Measurements from ENCODE around the gene BTBD18.

BTBD18 gene

DNA sequence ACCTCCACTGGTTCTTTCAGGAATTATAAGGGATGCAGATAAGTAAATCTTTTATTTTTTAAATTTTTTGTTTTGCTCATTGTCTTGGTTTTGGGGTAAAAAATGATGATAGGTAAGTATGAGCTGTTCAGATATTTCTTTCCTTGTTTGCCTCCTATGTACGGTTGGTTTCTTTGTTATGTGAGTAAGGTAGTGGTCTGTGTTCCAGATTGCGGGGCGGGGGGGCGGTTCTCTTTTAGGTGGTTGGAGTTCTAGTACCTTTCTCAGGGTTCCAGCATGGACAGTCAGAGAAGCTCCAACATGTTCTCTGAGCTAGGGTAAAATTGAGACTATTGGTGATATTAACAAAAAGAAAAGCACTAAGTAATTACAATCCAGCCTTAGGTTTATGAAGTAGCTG lies 12.4 kb upstream of the BTBD18 start:
- H3K4me3 ChIP-seq (ENCODE audit: low read depth, low read length): peak overlapping the region; percentile 77
- TF ChIP-seq, protein P1, sequence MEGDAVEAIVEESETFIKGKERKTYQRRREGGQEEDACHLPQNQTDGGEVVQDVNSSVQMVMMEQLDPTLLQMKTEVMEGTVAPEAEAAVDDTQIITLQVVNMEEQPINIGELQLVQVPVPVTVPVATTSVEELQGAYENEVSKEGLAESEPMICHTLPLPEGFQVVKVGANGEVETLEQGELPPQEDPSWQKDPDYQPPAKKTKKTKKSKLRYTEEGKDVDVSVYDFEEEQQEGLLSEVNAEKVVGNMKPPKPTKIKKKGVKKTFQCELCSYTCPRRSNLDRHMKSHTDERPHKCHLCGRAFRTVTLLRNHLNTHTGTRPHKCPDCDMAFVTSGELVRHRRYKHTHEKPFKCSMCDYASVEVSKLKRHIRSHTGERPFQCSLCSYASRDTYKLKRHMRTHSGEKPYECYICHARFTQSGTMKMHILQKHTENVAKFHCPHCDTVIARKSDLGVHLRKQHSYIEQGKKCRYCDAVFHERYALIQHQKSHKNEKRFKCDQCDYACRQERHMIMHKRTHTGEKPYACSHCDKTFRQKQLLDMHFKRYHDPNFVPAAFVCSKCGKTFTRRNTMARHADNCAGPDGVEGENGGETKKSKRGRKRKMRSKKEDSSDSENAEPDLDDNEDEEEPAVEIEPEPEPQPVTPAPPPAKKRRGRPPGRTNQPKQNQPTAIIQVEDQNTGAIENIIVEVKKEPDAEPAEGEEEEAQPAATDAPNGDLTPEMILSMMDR (IDR thresholded peaks at IDR 0.05; ENCODE audit: borderline replicate concordance, insufficient read depth, low read depth, low read length): no peak

- TF ChIP-seq, protein P1 (IDR thresholded peaks at IDR 0.05; ENCODE audit: borderline replicate concordance, insufficient read depth, low read depth, low read length): no peak
- peak overlapping the region; percentile 77 for H3K4me3 ChIP-seq (ENCODE audit: low read depth, low read length)
These were observed 11.9 kb upstream of the BTBD18 start for GRCh38 chr11:57763568-57763967.

DNA sequence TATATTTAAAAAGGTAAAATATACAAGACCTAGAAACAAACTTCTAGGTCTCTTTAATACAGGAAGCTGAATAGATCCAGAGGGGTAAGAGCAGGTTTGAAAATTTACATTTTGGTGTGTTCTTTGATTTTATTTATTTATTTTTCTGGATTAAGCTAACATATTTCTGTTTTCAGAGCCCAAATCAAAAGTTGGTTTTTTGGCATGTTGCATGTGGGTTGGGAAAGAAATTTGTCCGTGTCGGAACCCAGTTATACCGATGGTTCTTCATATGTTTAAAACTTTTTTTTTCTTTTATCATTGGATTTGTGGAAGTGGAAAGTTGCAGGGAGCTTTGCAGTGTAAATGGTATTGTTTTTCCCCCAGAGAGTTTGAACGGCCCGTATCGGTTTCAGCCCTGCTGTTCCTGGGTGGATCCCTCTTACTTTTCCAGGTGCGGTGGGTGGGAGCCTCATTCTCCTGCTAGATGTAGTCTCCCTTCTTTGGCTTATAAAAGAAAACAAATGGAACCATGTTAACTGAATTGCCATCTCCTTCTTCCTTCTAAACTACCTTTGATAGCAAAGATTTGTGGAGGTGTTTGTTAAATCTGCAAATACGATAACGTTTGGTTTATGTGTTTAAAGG lies 10.7 kb upstream of the BTBD18 start:
- peak overlapping the region; percentile 77 for H3K4me3 ChIP-seq (ENCODE audit: low read depth, low read length)
- TF ChIP-seq, protein P1 (IDR thresholded peaks at IDR 0.05; ENCODE audit: borderline replicate concordance, insufficient read depth, low read depth, low read length): no peak

GRCh38 chr11:57761301-57762234 lies 9.9 kb upstream of the BTBD18 start, which contains the start of gene CTNND1:
Gene CTNND1 (plus strand): TSS chr11:57761802. CDS start chr11:57791479, 29,677 bp downstream.
- TF ChIP-seq, protein P1 (IDR thresholded peaks at IDR 0.05; ENCODE audit: borderline replicate concordance, insufficient read depth, low read depth, low read length): no peak
- H3K4me3 ChIP-seq (ENCODE audit: low read depth, low read length): peak within 1 kb of the TSS; percentile 77

DNA sequence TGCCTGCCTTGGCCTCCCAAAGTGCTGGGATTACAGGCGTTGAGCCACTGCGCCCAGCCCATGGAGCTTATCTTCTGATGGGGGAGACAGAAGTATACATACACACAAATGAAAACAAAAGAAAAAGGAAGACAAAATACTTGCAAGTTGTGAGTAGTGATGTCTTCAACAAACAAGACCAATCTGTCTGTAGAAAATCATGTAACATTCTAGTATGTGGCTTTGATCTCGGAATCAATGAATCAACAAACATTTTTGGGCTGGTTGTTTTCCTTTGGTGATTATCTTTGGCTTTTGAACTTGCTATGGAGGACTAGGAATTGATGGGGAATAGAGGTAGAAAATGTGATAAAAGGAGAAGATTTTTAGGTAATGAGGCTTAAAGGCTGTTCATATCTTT lies 6.6 kb upstream of the BTBD18 start:
- TF ChIP-seq, protein P1 (IDR thresholded peaks at IDR 0.05; ENCODE audit: borderline replicate concordance, insufficient read depth, low read depth, low read length): no peak
- no peak overlapping the region for H3K4me3 ChIP-seq (ENCODE audit: low read depth, low read length)

DNA sequence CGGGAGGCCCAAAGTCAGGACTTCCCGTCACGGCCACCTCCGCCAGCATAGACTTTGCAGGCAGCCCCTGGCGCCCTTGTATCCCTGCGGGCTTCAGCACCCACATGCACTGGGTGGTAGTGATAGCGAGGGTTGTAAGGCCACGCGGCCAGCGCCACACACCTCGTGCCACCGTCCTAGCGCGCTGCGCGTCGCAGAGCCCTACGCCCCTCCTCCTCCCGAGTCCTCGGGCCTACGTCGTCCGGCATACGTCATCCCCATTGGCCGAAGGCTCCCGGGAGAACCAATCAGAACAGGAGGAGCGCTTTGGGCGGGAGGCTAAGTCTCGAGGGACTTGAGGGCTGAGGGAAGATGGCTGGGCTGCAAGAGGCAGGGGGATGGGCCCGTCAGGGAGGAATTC lies 1.3 kb upstream of the BTBD18 start:
- H3K4me3 ChIP-seq (ENCODE audit: low read depth, low read length): no peak overlapping the region
- TF ChIP-seq, protein P1 (IDR thresholded peaks at IDR 0.05; ENCODE audit: borderline replicate concordance, insufficient read depth, low read depth, low read length): no peak
